ENCODE data around the gene NME7.

- TF ChIP-seq CTCF (IDR thresholded peaks at IDR 0.05 in 4 of 5, conservative IDR thresholded peaks at IDR 0.05 in 1 of 5), result no peak
- TF ChIP-seq POLR2A (IDR thresholded peaks at IDR 0.05), result no peak
Observed at GRCh38 chr1:169305948-169306347, 61.6 kb downstream of the NME7 start.

Measured in gastrocnemius medialis (tissue), 4 donors.